GM18498 (cell line): ENCODE measurements around the gene TIAM2.

ENCODE experiments used
- ATAC-seq: cut with Tn5 transposase; IDR thresholded peaks from one replicate; pipeline ENCODE4 v1.9.1; 2021; ENCODE audit warnings: mild to moderate bottlenecking, moderate library complexity; ENCODE audit not compliant: unreplicated experiment

TIAM2 gene

GRCh38 chr6:155055729-155056128 is 60.6 kb downstream of the TIAM2 start:
- no peak for ATAC-seq

GRCh38 chr6:155056756-155057155 is 61.6 kb downstream of the TIAM2 start:
- ATAC-seq, result no peak

GRCh38 chr6:155061381-155061780 is 66.3 kb downstream of the TIAM2 start:
- ATAC-seq, result no peak

GRCh38 chr6:155062866-155063341 is 67.8 kb downstream of the TIAM2 start:
- ATAC-seq, result no peak

- ATAC-seq, result no peak
Measured at GRCh38 chr6:155064303-155064702, 69.2 kb downstream of the TIAM2 start.

GRCh38 chr6:155066361-155066760 is 71.2 kb downstream of the TIAM2 start:
- no peak for ATAC-seq

GRCh38 chr6:155066921-155067680 is 72.0 kb downstream of the TIAM2 start:
- ATAC-seq, result no peak

- no peak for ATAC-seq
Measured at GRCh38 chr6:155067956-155068615, 73.0 kb downstream of the TIAM2 start.

- no peak for ATAC-seq
Measured at GRCh38 chr6:155069543-155069942, 74.4 kb downstream of the TIAM2 start.

GRCh38 chr6:155075930-155076695 is 81.0 kb downstream of the TIAM2 start:
- no peak for ATAC-seq

GRCh38 chr6:155077331-155077730 is 82.2 kb downstream of the TIAM2 start:
- ATAC-seq, result no peak

GRCh38 chr6:155077784-155078183 is 82.7 kb downstream of the TIAM2 start:
- ATAC-seq, result no peak

GRCh38 chr6:155078331-155078745 is 83.2 kb downstream of the TIAM2 start:
- no peak for ATAC-seq

- ATAC-seq, result peak; percentile 67
Measured at GRCh38 chr6:155079985-155080452, 84.9 kb downstream of the TIAM2 start.

GRCh38 chr6:155080881-155081845 is 86.0 kb downstream of the TIAM2 start:
- ATAC-seq, result no peak

GRCh38 chr6:155084431-155085123 is 89.5 kb downstream of the TIAM2 start:
- no peak for ATAC-seq

- ATAC-seq, result no peak
Measured at GRCh38 chr6:155085582-155086257, 90.6 kb downstream of the TIAM2 start.

- ATAC-seq, result peak; percentile 45
Measured at GRCh38 chr6:155088856-155089255, 93.7 kb downstream of the TIAM2 start.

- no peak for ATAC-seq
Measured at GRCh38 chr6:155089746-155090145, 94.6 kb downstream of the TIAM2 start.
